Muscle of leg (tissue), 16 donors: ENCODE data around the gene IDI2. TPM values are rescaled to one million over a fixed set of nuclear protein-coding genes. Genes with fewer than 3 reads are reported as not detected.
"Not testable (repeated sequence)": the region's sequence is repeated elsewhere in the genome, so short reads cannot be mapped to it uniquely, and the experiment has no call there.

ENCODE experiments used
- DNase-seq: peaks from one replicate; pipeline ENCODE4 v3.0.0; 2013
- H3K27ac ChIP-seq: one replicate; pipeline ENCODE4 v1.5.1; 2013; ENCODE audit warnings: mild to moderate bottlenecking, low read length, control low read depth
- H3K27me3 ChIP-seq: one replicate; pipeline ENCODE4 v1.6.1; 2013; ENCODE audit warnings: low read length; ENCODE audit not compliant: control insufficient read depth, insufficient read depth
- H3K36me3 ChIP-seq: one replicate; pipeline ENCODE4 v1.6.1; 2013; ENCODE audit warnings: low read length; ENCODE audit not compliant: control insufficient read depth, insufficient read depth
- H3K4me1 ChIP-seq: one replicate; pipeline ENCODE4 v1.6.1; 2013; ENCODE audit warnings: low read length; ENCODE audit not compliant: control insufficient read depth, insufficient read depth
- H3K4me3 ChIP-seq: one replicate; pipeline ENCODE4 v1.5.1; 2013; ENCODE audit warnings: low read length, control low read depth
- H3K9me3 ChIP-seq: replicated peaks from 2 replicates; pipeline ENCODE4 v1.6.1; 2013; ENCODE audit warnings: low read depth, low read length; ENCODE audit not compliant: control insufficient read depth
- WGBS: methylation state at CpG from one replicate; pipeline ENCODE4 v1.1.5; 2013; ENCODE audit warnings: missing lambda C conversion rate; ENCODE audit not compliant: insufficient coverage; 5-methylcytosine and 5-hydroxymethylcytosine counted together
- long read RNA-seq, 11 donors: transcript quantifications; one replicate each; lab custom pipeline, GENCODE V29; 2026
- polyA plus RNA-seq, 8 donors: library from polyadenylated mRNA; unstranded; fragments of 120-200 nt; gene quantifications; one replicate each; pipeline versions ENCODE4 v1.2.1 to v1.2.3, GENCODE V29; 2013; ENCODE audit warnings: inconsistent platforms in 1 of 8, low replicate concordance in 1 of 8; ENCODE audit not compliant: insufficient read length in 8 of 8, insufficient read depth in 1 of 8
- total RNA-seq: library from RNA; stranded (reverse); fragments of 120-200 nt; gene quantifications from one replicate; pipeline ENCODE4 v1.2.4, GENCODE V29; 2013

The IDI2 gene
- total RNA-seq (not detected), polyA plus RNA-seq (under 1 TPM in 3 of 8 donors, not detected in 5; 0.11 to 0.15 (median 0.11) TPM)
- long read RNA-seq, donor 1 = 0 reads
- long read RNA-seq, donor 2 = 0 reads
- long read RNA-seq, donor 3 = 0 reads
- long read RNA-seq, donor 4 = 0 reads
- long read RNA-seq, donor 5 = 0 reads
- long read RNA-seq, donor 6 = 0 reads
- long read RNA-seq, donor 7 = 0 reads
- long read RNA-seq, donor 8 = 0 reads
- long read RNA-seq, donor 9 = 0 reads
- long read RNA-seq, donor 10 = 0 reads
- long read RNA-seq, donor 11 = 0 reads

DNA sequence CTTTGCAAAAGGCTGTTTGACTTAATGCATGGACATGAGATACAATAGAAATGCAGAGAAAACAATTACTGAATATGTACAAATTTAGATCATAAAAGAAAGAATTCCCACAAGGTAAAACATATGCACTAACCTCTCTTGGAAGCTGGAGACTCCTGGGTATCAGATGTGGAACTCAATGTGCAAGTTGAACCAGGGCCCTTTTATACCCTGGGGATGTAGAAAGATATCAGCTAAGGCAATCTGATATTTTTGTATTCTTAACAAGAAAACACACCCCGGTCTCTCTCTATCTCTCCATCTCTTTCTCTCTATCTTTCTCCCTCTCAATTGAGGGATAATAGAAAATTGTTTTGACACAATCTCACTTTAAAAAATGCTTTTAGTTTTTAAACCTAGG lies at the start of gene IDI2:
IDI2 (minus strand) TSS at position 177 of the 400 bp plus-strand sequence. CDS start 1,136 bp downstream, outside the sequence.
- WGBS = no CpG with 5 or more reads among the region's 1 CpG
- Histone ChIP-seq H3K36me3 (peaks cover under 1% of the 10 kb centered on the region), H3K4me3 (no peak within 1 kb of the TSS), H3K27me3 (no peaks in the 10 kb centered on the region), H3K4me1 (no peaks in the 10 kb centered on the region), H3K9me3 (no peaks in the 10 kb centered on the region), H3K27ac (no peak within 1 kb of the TSS)
- DNase-seq = no peak

DNA sequence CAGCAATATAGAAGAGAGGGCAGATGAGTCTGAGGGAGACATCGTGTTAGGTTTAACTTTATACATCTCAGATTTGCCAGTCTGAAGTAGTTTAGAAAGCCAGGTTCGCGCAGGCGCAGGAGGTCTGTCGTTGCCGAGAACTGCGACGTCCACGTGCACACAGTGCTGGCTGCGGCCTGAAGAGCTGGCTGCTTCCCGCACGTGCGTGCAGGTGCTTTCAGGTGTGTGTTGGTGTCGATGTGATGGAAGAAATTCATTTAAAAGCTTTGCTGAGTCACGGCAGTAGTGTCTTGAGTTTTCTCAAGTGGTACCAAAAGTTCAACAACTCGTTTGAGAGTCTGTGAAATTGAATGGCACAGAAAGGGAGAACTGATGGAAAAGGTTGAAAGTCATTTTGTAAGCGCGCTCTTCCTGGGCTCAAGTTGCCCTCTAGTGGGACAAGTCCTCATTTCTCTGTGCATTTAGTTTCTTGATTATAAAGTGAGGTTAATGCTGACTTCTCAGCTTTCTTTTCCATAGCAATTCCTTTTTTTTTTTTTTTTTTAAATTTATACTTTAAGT lies 49.2 kb upstream of the IDI2 start:
- WGBS = 88% methylated on average over 16 of the region's 18 CpGs
- Histone ChIP-seq H3K27ac (no peak overlapping the region), H3K36me3 (peaks cover 23% of the 10 kb centered on the region), H3K4me3 (no peak overlapping the region), H3K9me3 (no peaks in the 10 kb centered on the region), H3K27me3 (no peaks in the 10 kb centered on the region), H3K4me1 (no peaks in the 10 kb centered on the region)
- no peak for DNase-seq

DNA sequence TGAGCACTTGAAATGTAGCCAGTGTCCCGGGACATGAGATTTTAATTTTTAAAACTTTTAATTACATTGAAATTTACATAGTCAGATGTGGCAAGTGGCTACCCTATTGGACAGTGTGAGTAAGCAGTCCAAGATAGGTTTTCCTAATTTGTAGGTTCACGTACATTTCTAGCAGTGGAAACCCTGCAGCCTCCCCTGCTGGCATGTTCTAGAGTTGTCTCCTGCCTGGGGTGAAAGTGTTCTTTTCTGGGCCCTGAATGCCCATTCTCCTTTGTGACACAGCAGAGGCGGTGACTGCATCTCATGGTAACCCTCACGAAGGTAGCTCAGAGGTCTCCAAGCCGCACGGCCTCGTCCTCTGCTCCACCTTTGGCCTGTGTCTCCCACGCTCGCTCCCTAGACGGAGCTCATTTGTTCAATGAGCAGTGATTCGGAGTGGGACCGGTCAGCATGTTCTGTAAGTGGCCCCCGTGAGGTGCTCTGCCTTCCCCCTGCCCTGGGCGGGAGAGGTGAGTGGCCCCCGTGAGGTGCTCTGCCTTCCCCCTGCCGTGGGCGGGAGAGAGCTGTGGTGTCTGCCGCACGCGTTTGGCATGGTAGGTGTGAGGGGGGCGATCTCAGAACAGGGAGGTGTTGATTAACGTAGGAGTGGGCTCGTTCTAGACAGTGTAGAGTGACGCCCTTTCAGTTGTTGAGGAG lies 48.5 kb upstream of the IDI2 start:
- no peak overlapping the region for H3K27ac ChIP-seq
- 94% methylated on average over 22 of the region's 24 CpGs for WGBS
- no peaks in the 10 kb centered on the region for H3K4me1 ChIP-seq
- no peaks in the 10 kb centered on the region for H3K9me3 ChIP-seq
- no peak for DNase-seq
- peaks cover 17% of the 10 kb centered on the region for H3K36me3 ChIP-seq
- no peak overlapping the region for H3K4me3 ChIP-seq
- H3K27me3 ChIP-seq = no peaks in the 10 kb centered on the region

DNA sequence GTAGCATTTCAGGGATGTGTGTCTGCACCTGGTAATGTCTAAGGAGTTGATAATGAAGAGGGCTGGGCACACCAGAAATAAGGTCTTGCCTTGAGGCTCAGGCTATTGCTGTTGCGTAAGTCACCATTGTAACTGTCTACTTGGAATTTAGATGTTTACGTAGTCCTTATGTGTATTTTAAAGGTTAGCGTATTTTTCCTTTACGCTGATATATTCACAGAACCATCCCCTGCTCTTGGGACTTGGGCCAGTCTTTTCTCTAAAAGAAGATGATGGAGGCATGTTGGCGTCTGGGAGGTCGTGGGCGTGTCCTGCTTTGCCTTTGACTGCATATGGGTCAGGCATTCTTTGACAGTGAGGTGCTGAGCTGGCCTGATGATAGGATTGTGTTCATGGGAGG lies 45.3 kb upstream of the IDI2 start:
- no peaks in the 10 kb centered on the region for H3K4me1 ChIP-seq
- no peak overlapping the region for H3K27ac ChIP-seq
- peaks cover 11% of the 10 kb centered on the region for H3K36me3 ChIP-seq
- WGBS = 75% methylated on average over 3 of the region's 7 CpGs
- no peak overlapping the region for H3K4me3 ChIP-seq
- H3K9me3 ChIP-seq = no peaks in the 10 kb centered on the region
- DNase-seq = no peak
- H3K27me3 ChIP-seq = no peaks in the 10 kb centered on the region

DNA sequence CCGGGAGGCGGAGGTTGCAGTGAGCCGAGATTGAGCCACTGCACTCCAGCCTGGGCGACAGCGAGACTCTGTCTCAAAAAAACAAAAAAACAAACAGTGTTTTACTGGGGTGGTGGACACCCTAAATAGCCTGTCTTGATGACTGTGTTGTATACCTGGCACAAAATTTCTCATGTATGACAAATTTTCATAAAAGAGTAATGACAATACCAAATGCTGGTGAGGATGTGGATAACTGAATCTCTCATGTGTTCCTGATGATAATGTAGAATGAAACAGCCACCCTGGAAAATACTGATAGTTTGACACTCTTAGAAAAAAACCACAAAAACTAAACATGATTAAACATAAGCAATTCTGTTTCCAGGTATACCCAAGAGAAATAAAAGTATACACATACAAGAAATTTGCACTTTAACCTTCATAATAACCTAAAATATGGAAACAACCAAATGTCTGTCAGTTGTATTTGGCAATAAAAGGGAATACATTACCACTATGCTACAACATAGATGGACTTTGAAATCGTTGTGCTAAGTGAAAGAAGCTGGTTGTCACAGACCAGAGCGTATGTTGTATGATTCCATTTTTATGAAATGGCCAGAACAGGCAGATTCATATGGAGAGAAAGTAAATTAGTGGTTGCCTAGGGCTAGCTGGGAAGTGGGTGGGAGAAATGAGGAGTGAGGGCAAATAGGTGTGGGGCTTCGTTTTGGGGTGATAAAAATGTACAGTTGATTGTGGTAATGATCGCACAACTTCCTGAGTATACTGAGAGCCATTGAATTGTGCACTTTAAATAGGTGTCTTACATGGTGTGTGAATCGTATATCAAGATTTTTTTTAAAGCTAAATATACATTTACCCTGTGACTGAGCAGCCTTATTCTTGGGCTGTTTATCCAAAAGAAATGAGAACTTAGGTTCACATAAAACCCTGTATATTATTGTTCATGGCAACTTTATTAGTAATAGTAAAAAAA lies 43.0 kb upstream of the IDI2 start:
- 79% methylated on average over 4 of the region's 10 CpGs for WGBS
- no peak overlapping the region for H3K4me3 ChIP-seq

DNA sequence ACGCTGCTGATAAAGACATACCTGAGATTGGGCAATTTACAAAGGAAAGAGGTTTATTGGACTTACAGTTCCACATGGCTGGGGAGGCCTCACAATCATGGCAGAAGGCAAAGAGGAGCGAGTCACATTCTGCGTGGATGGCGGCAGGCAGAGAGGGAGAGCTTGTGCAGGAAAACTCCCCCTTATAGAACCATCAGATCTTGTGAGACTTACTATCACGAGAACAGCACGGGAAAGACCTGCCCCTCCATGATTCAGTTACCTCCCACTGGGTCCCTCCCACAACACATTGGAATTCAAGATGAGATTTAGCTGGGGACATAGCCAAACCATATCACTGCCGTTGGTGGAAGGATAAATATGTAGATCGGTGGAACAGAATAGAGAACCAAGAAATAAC lies 41.1 kb upstream of the IDI2 start:
- WGBS = 100% methylated on average over 1 of the region's 8 CpGs
- not testable (repeated sequence) for H3K27ac ChIP-seq, H3K36me3 ChIP-seq, H3K4me1 ChIP-seq, DNase-seq, H3K4me3 ChIP-seq, H3K9me3 ChIP-seq, H3K27me3 ChIP-seq

More for the DNA sequence above, 43.0 kb upstream of the IDI2 start:
- Histone ChIP-seq H3K4me1 (no peaks in the 10 kb centered on the region), H3K27me3 (no peaks in the 10 kb centered on the region), H3K27ac (no peak overlapping the region), H3K9me3 (no peaks in the 10 kb centered on the region), H3K36me3 (peaks cover 2% of the 10 kb centered on the region)
- DNase-seq = no peak

DNA sequence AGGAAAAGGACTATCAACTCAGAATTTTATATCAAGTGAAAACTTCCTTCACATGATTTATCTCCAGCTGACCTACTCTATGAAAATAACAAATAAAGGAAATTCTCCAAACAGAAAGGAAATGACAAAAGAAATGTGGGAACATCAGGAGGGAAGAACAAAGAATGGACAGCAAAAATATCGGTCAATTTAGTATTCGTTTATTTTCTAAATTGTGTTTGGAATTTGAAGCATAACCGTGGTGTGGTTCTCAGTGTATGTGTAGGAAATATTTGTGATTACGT lies 39.2 kb upstream of the IDI2 start:
- H3K36me3 ChIP-seq = peaks cover 4% of the 10 kb centered on the region
- H3K9me3 ChIP-seq = no peaks in the 10 kb centered on the region
- no peaks in the 10 kb centered on the region for H3K4me1 ChIP-seq
- no peak overlapping the region for H3K27ac ChIP-seq
- 100% methylated on average over 2 of the region's 4 CpGs for WGBS
- H3K4me3 ChIP-seq = no peak overlapping the region
- no peaks in the 10 kb centered on the region for H3K27me3 ChIP-seq
- no peak for DNase-seq

DNA sequence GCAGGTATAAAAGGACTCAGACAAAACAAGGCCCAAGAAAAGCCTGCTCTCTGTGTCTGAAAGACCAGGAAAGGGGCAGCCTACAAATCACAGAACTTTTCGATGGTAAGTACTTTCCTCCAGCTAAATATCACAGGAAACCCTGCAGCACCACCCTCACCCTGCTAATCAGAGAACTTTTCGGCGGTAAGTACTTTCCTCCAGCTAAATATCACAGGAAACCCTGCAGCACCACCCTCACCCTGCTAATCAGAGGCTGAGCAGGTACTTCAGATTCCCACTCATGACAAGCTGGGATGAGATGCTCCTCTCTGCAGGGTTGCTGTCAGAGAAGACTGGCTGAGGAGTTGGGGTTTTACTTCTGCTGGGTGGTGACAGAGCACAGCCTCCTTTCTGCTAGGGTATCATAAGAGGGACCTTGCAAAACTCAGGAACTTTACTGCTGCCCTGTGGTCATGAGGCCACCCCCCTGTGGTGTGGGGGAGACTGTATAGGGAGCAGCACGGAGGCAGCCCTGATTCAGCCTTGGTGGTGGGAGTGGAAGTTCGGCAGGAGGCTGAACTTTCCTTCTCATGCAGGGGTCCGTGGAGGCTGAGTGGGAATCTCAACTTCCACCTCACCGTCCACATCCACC lies 37.7 kb upstream of the IDI2 start:
- Histone ChIP-seq H3K4me1 (no peaks in the 10 kb centered on the region), H3K27ac (no peak overlapping the region), H3K9me3 (no peaks in the 10 kb centered on the region), H3K36me3 (peaks cover 6% of the 10 kb centered on the region), H3K4me3 (no peak overlapping the region), H3K27me3 (no peaks in the 10 kb centered on the region)
- 80% methylated on average over 1 of the region's 7 CpGs for WGBS
- DNase-seq = no peak

DNA sequence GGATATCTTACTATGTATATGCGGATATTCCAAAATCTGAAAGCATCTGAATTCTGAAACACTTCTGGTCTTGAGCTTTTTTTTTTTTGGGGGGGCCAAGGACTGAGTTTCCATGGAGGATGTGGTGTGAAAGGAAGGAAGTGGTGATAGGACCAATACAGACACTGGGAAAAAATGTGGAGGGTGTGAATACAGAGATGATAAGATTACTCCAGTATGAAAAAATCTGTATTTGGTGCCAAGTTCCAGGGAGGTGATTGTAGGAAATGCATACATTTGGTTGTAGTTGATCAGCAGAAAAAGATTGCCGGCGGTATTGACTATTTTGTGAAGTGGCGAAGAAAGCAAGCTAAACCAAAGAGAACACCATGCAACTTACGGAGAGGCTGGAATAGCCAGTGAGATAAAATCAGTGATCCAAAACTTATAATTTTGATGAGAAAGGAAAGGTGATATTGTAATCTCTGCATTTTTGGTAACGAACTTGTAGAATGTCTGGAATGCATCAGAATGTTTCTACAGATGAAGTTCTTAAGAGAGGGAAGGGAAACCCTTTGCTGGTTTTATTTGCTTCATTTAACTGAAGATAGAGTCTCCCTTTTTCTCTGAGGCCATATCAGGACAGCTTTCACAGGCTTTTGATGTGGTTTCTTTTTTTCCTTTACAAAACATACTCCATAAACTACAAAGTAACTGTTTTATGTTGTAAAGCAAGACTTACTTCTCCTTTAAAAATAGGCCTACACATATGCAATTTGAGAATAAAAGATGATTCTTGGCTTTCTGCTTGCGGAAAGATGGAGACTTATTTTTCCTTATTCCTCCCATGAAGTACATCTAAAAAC lies 36.5 kb upstream of the IDI2 start:
- 98% methylated on average over 4 of the region's 7 CpGs for WGBS
- H3K4me1 ChIP-seq = peaks cover 9% of the 10 kb centered on the region

More for the DNA sequence above, 36.5 kb upstream of the IDI2 start:
- Histone ChIP-seq H3K27ac (no peak overlapping the region), H3K4me3 (no peak overlapping the region), H3K27me3 (no peaks in the 10 kb centered on the region), H3K36me3 (peaks cover 6% of the 10 kb centered on the region), H3K9me3 (no peaks in the 10 kb centered on the region)
- no peak for DNase-seq
